Stimulated activated naive CD8-positive, alpha-beta T cell treated with anti-CD3 and anti-CD28 coated beads, Interleukin-15, Interleukin-2, amounts not matched to agents 100 ng/mL and 50 ng/mL, for 24 hours (primary cell): ENCODE results near the gene ABHD16B.

ENCODE experiments used
- H3K27ac Mint-ChIP-seq: one replicate; pipeline ENCODE4 v1.8.0; 2021; ENCODE audit warnings: mild to moderate bottlenecking, mixed read lengths
- H3K27me3 Mint-ChIP-seq: one replicate; pipeline ENCODE4 v1.8.0; 2021; ENCODE audit warnings: mixed read lengths
- H3K36me3 Mint-ChIP-seq: one replicate; pipeline ENCODE4 v1.8.0; 2021; ENCODE audit warnings: low read depth, mixed read lengths
- H3K4me1 Mint-ChIP-seq: one replicate; pipeline ENCODE4 v1.8.0; 2021; ENCODE audit warnings: low read depth, mixed read lengths
- H3K4me3 Mint-ChIP-seq: one replicate; pipeline ENCODE4 v1.8.0; 2021; ENCODE audit warnings: mild to moderate bottlenecking, mixed read lengths
- H3K9me3 Mint-ChIP-seq: one replicate; pipeline ENCODE4 v1.8.0; 2021; ENCODE audit warnings: mixed read lengths

Gene ABHD16B

GRCh38 chr20:63889241-63890200, 28.2 kb downstream of the ABHD16B start:
- H3K27me3 Mint-ChIP-seq: no peaks in the 10 kb centered on the region
- H3K4me3 Mint-ChIP-seq: no peak overlapping the region
- peaks cover 7% of the 10 kb centered on the region for H3K4me1 Mint-ChIP-seq
- H3K27ac Mint-ChIP-seq: no peak overlapping the region
- no peaks in the 10 kb centered on the region for H3K9me3 Mint-ChIP-seq
- H3K36me3 Mint-ChIP-seq: peaks cover 32% of the 10 kb centered on the region

GRCh38 chr20:63890201-63890576, 28.9 kb downstream of the ABHD16B start:
- no peak overlapping the region for H3K4me3 Mint-ChIP-seq
- H3K27me3 Mint-ChIP-seq: no peaks in the 10 kb centered on the region
- peaks cover 25% of the 10 kb centered on the region for H3K36me3 Mint-ChIP-seq
- peaks cover 8% of the 10 kb centered on the region for H3K4me1 Mint-ChIP-seq
- no peak overlapping the region for H3K27ac Mint-ChIP-seq
- no peaks in the 10 kb centered on the region for H3K9me3 Mint-ChIP-seq

- H3K4me1 Mint-ChIP-seq: peaks cover 8% of the 10 kb centered on the region
- peaks cover 24% of the 10 kb centered on the region for H3K36me3 Mint-ChIP-seq
- H3K4me3 Mint-ChIP-seq: no peak overlapping the region
- no peaks in the 10 kb centered on the region for H3K9me3 Mint-ChIP-seq
- no peak overlapping the region for H3K27ac Mint-ChIP-seq
- H3K27me3 Mint-ChIP-seq: no peaks in the 10 kb centered on the region
Measured at GRCh38 chr20:63890616-63891015, 29.3 kb downstream of the ABHD16B start.

- Mint-ChIP-seq H3K9me3 (no peaks in the 10 kb centered on the region), H3K4me1 (peaks cover 16% of the 10 kb centered on the region), H3K4me3 (no peak overlapping the region), H3K36me3 (peaks cover 29% of the 10 kb centered on the region), H3K27me3 (no peaks in the 10 kb centered on the region), H3K27ac (no peak overlapping the region)
Measured at GRCh38 chr20:63891061-63892002, 30.0 kb downstream of the ABHD16B start.

- H3K27ac Mint-ChIP-seq: no peak overlapping the region
Measured at GRCh38 chr20:63892402-63892801, 31.1 kb downstream of the ABHD16B start.

GRCh38 chr20:63893999-63894357, 32.7 kb downstream of the ABHD16B start:
- Mint-ChIP-seq H3K27ac (peak overlapping the region; percentile 73), H3K36me3 (peaks cover 37% of the 10 kb centered on the region), H3K4me1 (peaks cover 38% of the 10 kb centered on the region), H3K4me3 (peak overlapping the region; percentile 82), H3K9me3 (no peaks in the 10 kb centered on the region), H3K27me3 (no peaks in the 10 kb centered on the region)

More at GRCh38 chr20:63892402-63892801, 31.1 kb downstream of the ABHD16B start:
- peaks cover 24% of the 10 kb centered on the region for H3K4me1 Mint-ChIP-seq
- H3K4me3 Mint-ChIP-seq: no peak overlapping the region
- no peaks in the 10 kb centered on the region for H3K9me3 Mint-ChIP-seq
- peaks cover 29% of the 10 kb centered on the region for H3K36me3 Mint-ChIP-seq
- no peaks in the 10 kb centered on the region for H3K27me3 Mint-ChIP-seq

GRCh38 chr20:63894358-63895201, 33.3 kb downstream of the ABHD16B start, which contains the start of gene DNAJC5:
Gene DNAJC5, plus strand, starts transcription at chr20:63895126. Its CDS starts 33,220 bp downstream, at chr20:63928346.
- Mint-ChIP-seq H3K4me1 (peaks cover 44% of the 10 kb centered on the region), H3K27me3 (no peaks in the 10 kb centered on the region), H3K36me3 (peaks cover 35% of the 10 kb centered on the region), H3K27ac (peak within 1 kb of the TSS; percentile 91), H3K4me3 (peak within 1 kb of the TSS; percentile 92), H3K9me3 (no peaks in the 10 kb centered on the region)

GRCh38 chr20:63895202-63895951, 34.1 kb downstream of the ABHD16B start:
- Mint-ChIP-seq H3K36me3 (peaks cover 28% of the 10 kb centered on the region), H3K27ac (peak overlapping the region; percentile 91), H3K4me3 (peak overlapping the region; percentile 92), H3K4me1 (peaks cover 48% of the 10 kb centered on the region), H3K9me3 (no peaks in the 10 kb centered on the region), H3K27me3 (no peaks in the 10 kb centered on the region)

GRCh38 chr20:63895952-63896263, 34.6 kb downstream of the ABHD16B start:
- Mint-ChIP-seq H3K27ac (peak overlapping the region; percentile 91), H3K4me3 (peak overlapping the region; percentile 92), H3K4me1 (peaks cover 54% of the 10 kb centered on the region), H3K36me3 (peaks cover 33% of the 10 kb centered on the region), H3K9me3 (no peaks in the 10 kb centered on the region), H3K27me3 (no peaks in the 10 kb centered on the region)

- peaks cover 59% of the 10 kb centered on the region for H3K4me1 Mint-ChIP-seq
- peaks cover 36% of the 10 kb centered on the region for H3K36me3 Mint-ChIP-seq
- no peaks in the 10 kb centered on the region for H3K27me3 Mint-ChIP-seq
- peak overlapping the region; percentile 92 for H3K4me3 Mint-ChIP-seq
- no peaks in the 10 kb centered on the region for H3K9me3 Mint-ChIP-seq
- H3K27ac Mint-ChIP-seq: peak overlapping the region; percentile 91
Measured at GRCh38 chr20:63896264-63897105, 35.2 kb downstream of the ABHD16B start.

- Mint-ChIP-seq H3K4me3 (no peak overlapping the region), H3K36me3 (peaks cover 40% of the 10 kb centered on the region), H3K9me3 (no peaks in the 10 kb centered on the region), H3K4me1 (peaks cover 71% of the 10 kb centered on the region), H3K27me3 (no peaks in the 10 kb centered on the region), H3K27ac (peak overlapping the region; percentile 24)
Measured at GRCh38 chr20:63897978-63898561, 36.8 kb downstream of the ABHD16B start.

GRCh38 chr20:63898882-63899558, 37.7 kb downstream of the ABHD16B start:
- Mint-ChIP-seq H3K27me3 (no peaks in the 10 kb centered on the region), H3K9me3 (no peaks in the 10 kb centered on the region), H3K4me3 (no peak overlapping the region), H3K36me3 (peaks cover 40% of the 10 kb centered on the region), H3K27ac (no peak overlapping the region), H3K4me1 (peaks cover 72% of the 10 kb centered on the region)
